ENCODE results near the gene VSTM2L.

Gene VSTM2L

GRCh38 chr20:37878835-37879599 lies 23.9 kb upstream of the VSTM2L start:
- DNase-seq (ENCODE audit: low read depth in 2 of 2, low spot score in 1 of 2), result no peak

DNA sequence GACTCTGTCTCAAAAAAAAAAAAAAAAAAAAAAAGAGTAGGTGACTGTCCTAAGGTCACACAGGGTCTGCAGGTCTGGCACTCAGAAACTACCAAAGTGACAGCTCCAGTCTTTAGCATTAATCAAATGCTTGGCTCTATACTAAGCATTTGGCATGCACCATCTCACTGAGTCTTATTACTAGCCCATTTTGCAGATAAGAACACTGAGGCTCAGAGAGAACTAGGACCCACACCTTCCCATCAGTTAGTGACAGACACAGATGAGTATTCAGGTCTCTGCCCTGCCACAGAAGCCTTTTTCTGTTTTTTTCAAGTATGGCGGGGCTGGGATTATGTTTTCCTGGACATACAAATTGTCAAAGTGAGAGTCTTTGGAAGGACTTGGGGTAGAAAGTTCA lies 23.1 kb upstream of the VSTM2L start:
- no peak for DNase-seq (ENCODE audit: low read depth in 2 of 2, low spot score in 1 of 2)

GRCh38 chr20:37880726-37881591 lies 22.0 kb upstream of the VSTM2L start:
- DNase-seq (ENCODE audit: low read depth in 2 of 2, low spot score in 1 of 2), result no peak

DNA sequence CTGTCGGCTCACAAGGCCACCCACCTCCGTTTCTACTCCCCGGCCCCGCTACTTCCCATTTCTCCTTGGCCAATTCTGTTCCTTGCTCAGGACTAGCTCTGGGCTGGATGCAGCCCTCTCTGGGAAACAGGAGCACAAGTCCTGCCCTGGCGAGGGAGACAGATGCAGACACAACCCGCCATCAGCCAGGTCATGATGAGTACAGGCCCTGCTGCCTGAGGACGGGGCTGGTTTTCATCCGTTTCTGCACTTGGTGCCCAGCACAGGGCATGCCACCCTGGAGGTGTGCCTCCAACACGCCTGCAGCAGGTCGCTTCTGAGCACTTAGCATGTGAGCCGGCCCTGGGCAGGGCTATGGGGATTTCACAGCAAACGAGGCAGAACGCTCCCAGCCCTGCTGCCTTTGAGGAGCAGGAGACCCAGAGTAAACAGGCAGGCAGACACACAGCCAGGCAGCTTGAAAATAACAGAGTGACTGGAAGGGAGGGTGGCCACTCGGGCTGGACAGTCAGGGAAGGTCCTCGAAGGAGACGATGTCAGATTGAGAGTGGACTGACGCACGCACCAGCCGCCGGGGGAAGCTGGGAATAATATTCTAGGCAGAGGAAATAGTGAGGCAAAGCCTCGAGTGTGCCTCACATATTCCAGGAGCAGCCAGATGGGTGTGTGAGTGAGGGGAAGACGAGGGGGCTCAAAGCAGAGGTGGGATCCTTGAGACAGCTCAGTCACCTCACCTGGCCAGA lies 21.2 kb upstream of the VSTM2L start:
- DNase-seq (ENCODE audit: low read depth in 2 of 2, low spot score in 1 of 2), result no peak

DNA sequence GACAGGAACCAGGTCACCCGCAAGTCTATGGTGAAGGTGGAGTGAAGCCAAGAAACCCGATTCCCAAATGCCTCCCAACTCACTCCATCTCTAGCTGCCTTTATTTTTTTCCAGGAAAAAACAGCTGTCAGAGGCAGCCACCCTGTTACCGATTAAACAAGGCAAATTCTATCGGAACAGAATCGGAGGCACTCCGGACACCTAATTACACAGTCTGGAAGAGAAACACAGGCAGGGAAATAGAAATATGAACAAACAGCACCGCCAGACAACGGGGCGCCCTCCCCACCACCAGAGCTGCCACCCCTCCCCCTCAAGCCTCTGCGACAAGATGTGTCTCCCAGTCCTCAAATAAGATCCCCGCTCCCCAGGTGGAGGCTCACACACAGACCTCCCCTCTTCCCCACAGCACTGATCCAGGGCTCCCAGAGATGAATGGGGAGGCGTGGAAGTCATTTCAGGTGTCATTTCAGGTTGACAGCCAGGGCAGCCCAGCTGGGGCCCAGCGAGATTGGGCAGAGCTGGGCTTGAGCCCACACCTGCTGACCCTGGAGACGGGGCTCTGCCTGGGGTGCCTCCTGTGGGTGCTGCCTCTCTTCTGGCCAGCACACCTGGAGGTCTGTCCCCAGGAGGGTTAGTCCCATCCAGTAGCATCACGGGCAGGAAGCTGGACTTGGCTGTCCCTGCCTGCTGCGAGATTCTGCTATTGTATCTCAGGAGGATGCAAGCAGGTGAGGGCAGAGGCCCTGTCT lies 19.8 kb upstream of the VSTM2L start:
- no peak for DNase-seq (ENCODE audit: low read depth in 2 of 2, low spot score in 1 of 2)

- no peak for DNase-seq (ENCODE audit: low read depth in 2 of 2, low spot score in 1 of 2)
Observed at GRCh38 chr20:37885042-37885441, 17.9 kb upstream of the VSTM2L start.

- no peak for DNase-seq (ENCODE audit: low read depth in 2 of 2, low spot score in 1 of 2)
Observed at GRCh38 chr20:37885593-37886503, 17.1 kb upstream of the VSTM2L start.

DNA sequence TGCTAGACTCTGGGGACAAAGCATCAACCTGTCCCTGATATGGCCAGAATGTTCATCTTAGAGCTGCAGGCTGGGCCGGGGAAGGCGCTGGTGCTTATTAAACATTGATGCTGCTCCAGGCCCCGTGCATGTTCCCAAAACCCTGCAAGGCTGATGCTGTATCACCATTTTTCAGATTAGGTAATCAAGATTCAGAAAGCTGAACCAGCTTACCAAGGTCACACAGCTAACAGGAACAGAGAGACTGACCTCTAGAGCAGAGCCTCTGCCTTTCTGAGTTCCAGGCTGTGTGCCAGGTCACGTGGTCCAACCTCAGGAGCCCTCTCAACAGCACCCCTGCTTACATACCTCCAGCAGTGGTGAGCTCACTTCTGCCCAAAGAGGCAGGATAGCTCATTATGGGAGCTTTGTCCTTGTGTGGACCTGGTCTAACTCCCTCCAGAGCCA lies 16.1 kb upstream of the VSTM2L start:
- no peak for DNase-seq (ENCODE audit: low read depth in 2 of 2, low spot score in 1 of 2)

DNA sequence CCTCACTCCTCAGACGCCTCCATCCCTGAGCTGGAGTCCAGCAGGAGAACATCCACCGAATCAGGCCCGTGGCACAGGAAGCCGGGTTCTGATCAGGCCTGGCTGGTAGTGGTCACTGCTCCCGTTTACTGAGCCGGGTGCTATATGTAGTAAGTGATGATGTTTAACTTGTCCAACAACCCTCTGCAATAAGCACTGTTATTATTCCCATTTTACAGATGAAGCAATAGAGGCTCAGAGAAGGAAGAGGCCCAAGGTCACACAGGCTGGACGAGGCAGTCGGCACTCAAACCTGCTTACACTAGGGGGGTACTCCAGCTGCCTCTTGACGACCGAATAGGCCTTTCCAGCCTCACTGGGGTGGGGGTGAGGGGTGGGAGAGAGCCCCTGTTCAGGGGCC lies 14.3 kb upstream of the VSTM2L start:
- DNase-seq (ENCODE audit: low read depth in 2 of 2, low spot score in 1 of 2), result no peak

GRCh38 chr20:37890108-37890507 lies 12.8 kb upstream of the VSTM2L start:
- DNase-seq (ENCODE audit: low read depth in 2 of 2, low spot score in 1 of 2), result no peak

DNA sequence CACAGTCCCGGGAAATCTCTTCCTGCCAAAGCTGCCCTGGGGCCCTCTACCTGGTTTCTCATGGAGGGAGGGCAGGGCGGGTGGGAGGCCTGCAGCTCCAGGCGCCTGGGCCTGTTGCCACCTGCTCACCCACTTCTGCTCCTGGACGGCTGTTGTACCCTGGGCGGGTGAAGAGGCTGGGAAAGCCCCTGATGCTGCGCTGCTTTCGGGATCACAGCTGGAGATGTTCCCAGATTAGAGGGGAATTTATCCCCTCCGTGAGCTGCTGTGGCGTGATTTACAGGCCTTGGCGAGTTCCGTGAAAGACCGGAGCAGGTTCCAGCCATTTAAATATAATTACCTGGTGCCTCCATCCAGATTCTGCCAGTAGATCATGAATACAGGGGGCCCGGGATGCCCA lies 12.3 kb upstream of the VSTM2L start:
- DNase-seq (ENCODE audit: low read depth in 2 of 2, low spot score in 1 of 2), result no peak

GRCh38 chr20:37892001-37892400 lies 10.9 kb upstream of the VSTM2L start:
- no peak for DNase-seq (ENCODE audit: low read depth in 2 of 2, low spot score in 1 of 2)

DNA sequence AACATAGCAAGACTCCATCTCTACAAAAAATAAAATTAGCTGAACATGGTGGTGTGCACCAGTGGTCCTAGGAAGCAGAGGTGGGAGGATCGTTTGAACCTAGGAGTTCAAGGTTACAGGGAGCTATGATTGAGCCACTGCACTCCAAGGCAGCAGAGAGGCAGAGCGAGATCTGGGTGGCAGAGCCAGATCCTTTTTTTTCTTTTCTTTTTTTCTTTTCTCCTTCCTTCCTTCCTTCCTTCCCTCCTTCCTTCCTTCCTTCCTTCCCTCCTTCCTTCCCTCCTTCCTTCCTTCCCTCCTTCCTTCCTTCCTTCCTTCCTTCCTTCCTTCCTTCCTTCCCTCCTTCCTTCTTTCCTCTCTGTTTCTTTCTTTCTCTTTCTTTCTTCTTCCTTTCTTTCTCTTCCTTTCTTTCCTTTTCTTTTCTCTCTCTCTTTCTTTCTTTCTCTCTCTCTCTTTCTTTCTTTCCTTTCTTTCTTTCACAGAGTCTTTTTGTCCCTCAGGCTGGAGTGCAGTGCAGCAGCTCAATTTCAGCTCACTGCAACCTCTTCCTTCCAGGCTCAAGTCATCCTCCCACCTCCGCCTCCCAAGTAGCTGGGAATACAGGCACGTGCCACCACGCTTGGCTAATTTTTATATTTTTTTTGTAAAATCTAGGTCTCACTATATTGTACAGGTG lies 9.2 kb upstream of the VSTM2L start:
- DNase-seq (ENCODE audit: low read depth in 2 of 2, low spot score in 1 of 2), result no peak

- DNase-seq (ENCODE audit: low read depth in 2 of 2, low spot score in 1 of 2), result no peak
Observed at GRCh38 chr20:37894454-37894853, 8.5 kb upstream of the VSTM2L start.

DNA sequence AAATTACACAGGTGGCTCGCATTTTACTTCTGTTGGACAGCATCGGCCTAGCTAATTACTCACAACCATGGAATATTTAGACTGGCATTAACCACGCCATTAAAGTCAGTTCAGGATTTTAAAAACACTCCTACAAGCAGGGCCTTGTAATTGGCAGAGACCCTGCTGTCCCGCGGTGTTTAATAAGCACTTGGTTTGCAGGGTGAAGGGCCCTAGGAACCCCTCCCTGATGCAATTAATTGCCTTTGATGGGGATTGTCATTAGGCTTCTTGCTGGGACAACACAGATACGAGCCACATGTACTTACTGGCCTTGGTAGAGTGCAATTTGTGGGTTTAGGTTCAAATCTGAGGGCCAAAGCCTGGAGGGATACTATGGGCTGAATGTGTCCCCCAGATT lies 7.8 kb upstream of the VSTM2L start:
- no peak for DNase-seq (ENCODE audit: low read depth in 2 of 2, low spot score in 1 of 2)

DNA sequence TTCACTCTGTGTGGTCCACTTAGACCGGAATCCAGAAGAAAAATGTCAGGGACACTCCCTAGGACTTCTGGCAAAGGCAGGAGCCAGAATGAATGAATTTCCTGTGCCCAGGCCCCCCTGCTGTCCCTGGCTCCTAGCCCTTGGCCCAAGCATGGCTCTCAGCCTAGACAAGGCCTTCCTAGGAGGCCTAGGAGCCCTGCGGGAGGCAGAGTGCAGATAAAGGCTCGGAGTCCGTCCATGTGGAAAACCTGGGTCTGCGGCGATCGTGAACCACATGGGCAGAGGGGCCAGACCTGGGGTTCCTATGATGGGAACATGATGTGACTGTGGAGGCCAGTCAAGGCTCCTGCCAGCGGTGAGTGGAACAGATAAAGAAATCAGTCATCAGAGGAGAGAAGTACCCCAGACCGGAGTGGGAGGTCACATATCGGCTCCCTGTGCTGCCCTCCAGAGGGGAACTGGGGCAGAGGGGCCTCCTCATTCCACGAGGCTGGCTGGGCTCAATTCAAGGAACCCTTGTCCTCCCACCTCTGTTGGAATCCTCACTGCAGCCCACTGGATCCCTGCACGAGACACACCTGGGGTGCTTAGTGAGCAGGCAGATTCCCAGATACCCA lies 5.9 kb upstream of the VSTM2L start:
- no peak for DNase-seq (ENCODE audit: low read depth in 2 of 2, low spot score in 1 of 2)

DNA sequence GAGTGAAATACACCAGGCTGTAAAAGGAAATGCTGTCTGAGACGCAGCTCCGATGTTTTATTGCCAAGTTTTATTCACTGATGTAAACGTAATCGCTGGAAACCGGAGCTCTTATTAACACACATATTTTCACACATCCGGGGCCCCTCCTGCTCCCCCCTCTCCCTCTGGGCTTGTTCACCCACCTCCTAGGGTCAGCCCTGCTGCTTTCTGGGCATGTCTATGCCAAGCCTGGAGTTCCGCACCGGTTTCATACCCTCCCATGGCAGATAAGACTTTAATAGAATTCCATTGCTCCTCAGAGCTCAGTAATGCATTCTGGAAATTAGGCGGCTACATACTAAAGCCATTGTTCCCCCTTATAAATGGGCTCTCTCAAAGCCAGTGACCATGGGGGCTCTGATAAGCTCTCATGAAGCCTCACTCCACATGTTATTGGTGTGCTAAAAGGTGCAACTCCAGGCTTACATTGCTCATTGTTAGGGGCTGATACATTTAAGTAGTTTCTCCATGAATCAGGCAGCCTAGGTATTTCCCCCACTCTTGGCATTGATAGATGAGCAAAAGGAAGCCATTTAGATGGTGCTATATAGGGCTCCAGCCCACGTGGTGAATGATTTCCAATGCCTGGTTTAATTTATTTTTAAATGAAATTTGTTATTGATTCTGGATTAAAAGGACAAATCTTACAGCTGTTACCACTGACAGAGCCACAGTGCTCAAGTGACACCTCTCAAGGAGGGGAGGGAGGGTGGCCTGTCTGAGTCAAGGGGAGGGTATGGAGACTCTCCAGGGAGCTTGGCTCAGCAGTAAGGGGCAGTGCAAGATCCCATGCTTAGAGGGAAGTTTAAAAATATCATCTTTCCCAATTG lies 4.5 kb upstream of the VSTM2L start:
- no peak for DNase-seq (ENCODE audit: low read depth in 2 of 2, low spot score in 1 of 2)
